Kidney epithelial cell (primary cell): ENCODE data around the gene ATP6V0A1. TPM values are rescaled to one million over a fixed set of nuclear protein-coding genes. Genes with fewer than 3 reads are reported as not detected.
"Not testable (repeated sequence)": the region's sequence is repeated elsewhere in the genome, so short reads cannot be mapped to it uniquely, and the experiment has no call there.

Experiments used
- DNase-seq: peaks from one replicate; pipeline ENCODE4 v3.0.0-alpha.2; 2010; ENCODE audit warnings: low read depth
- H3K27me3 ChIP-seq: 2 replicates; pipeline ENCODE4 v1.6.0; 2011; ENCODE audit warnings: low read length; ENCODE audit not compliant: control insufficient read depth, insufficient read depth
- H3K36me3 ChIP-seq: 2 replicates; pipeline ENCODE4 v1.5.1; 2011; ENCODE audit warnings: low read length; ENCODE audit not compliant: control insufficient read depth, insufficient read depth
- H3K4me3 ChIP-seq: 2 replicates; pipeline ENCODE4 v1.5.1; 2011; ENCODE audit warnings: low read depth, mild to moderate bottlenecking, control low read depth, low read length
- CTCF ChIP-seq: IDR thresholded peaks from 2 replicates; pipeline ENCODE4 v1.5.1; 2011; ENCODE audit warnings: mild to moderate bottlenecking, moderate library complexity, low read length, control low read depth, inconsistent platforms; ENCODE audit not compliant: insufficient read depth, poor library complexity, severe bottlenecking
- total RNA-seq: library from RNA; depleted of rRNA; stranded (reverse); fragments of >200 nt; gene quantifications from 2 replicates; pipeline ENCODE4 v1.2.3, GENCODE V29; 2015

ATP6V0A1 gene
- total RNA-seq, 1 donor from 2014 or later: 46.4 TPM

GRCh38 chr17:42475121-42475520 lies 16.4 kb downstream of the ATP6V0A1 start:
- Histone ChIP-seq H3K36me3 (no peaks in the 10 kb centered on the region), H3K27me3 (no peaks in the 10 kb centered on the region)
- TF ChIP-seq CTCF: no peak

GRCh38 chr17:42475835-42476234 lies 17.2 kb downstream of the ATP6V0A1 start:
- H3K27me3 ChIP-seq: no peaks in the 10 kb centered on the region
- H3K36me3 ChIP-seq: no peaks in the 10 kb centered on the region
- DNase-seq: no peak
- no peak for TF ChIP-seq CTCF
- no peak overlapping the region for H3K4me3 ChIP-seq

More at GRCh38 chr17:42475121-42475520, 16.4 kb downstream of the ATP6V0A1 start:
- H3K4me3 ChIP-seq: no peak overlapping the region
- DNase-seq: no peak

- no peak for DNase-seq
- no peak for TF ChIP-seq CTCF
- Histone ChIP-seq H3K36me3 (no peaks in the 10 kb centered on the region), H3K4me3 (no peak overlapping the region), H3K27me3 (no peaks in the 10 kb centered on the region)
Measured at GRCh38 chr17:42476411-42476810, 17.7 kb downstream of the ATP6V0A1 start.

- no peak for TF ChIP-seq CTCF
- Histone ChIP-seq H3K27me3 (no peaks in the 10 kb centered on the region), H3K4me3 (no peak overlapping the region), H3K36me3 (no peaks in the 10 kb centered on the region)
- DNase-seq: no peak
Measured at GRCh38 chr17:42477173-42477572, 18.5 kb downstream of the ATP6V0A1 start.

GRCh38 chr17:42477824-42478223 lies 19.1 kb downstream of the ATP6V0A1 start:
- not testable (repeated sequence) for H3K4me3 ChIP-seq, H3K36me3 ChIP-seq, DNase-seq, H3K27me3 ChIP-seq

- no peak for DNase-seq
Measured at GRCh38 chr17:42484304-42484703, 25.6 kb downstream of the ATP6V0A1 start.

More at GRCh38 chr17:42484304-42484703, 25.6 kb downstream of the ATP6V0A1 start:
- Histone ChIP-seq H3K36me3 (no peaks in the 10 kb centered on the region), H3K4me3 (no peak overlapping the region), H3K27me3 (no peaks in the 10 kb centered on the region)
- no peak for TF ChIP-seq CTCF
